ENCODE data around the gene LRRTM2.
"Not testable (repeated sequence)": the region's sequence is repeated elsewhere in the genome, so short reads cannot be mapped to it uniquely, and the experiment has no call there.

LRRTM2 gene

DNA sequence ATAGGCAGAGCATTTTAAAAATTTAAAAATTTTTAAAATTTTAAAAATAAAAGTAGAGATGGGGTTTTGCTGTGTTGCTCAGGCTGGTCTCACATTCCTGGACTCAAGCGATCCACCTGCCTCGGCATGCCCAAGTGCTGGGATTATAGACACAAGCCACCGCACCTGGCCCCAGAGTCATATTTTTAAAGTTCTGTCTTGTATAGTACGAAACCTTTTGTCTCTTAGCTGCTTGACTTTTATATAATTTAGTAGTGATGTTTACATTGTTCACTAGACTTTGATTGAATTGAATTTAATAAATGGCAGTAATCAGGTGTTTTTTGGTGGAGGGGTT is 31.0 kb downstream of the LRRTM2 start:
- H3K4me1 ChIP-seq (ENCODE audit: insufficient read depth, poor library complexity, severe bottlenecking) = peaks cover 58% of the 10 kb centered on the region
- peak; percentile 83 for DNase-seq (ENCODE audit: low spot score)
- H3K9me3 ChIP-seq (ENCODE audit: severe bottlenecking) = no peaks in the 10 kb centered on the region
- TF ChIP-seq CTCF (IDR thresholded peaks at IDR 0.05; ENCODE audit: poor library complexity, severe bottlenecking) = no peak
- ATAC-seq (ENCODE audit: low read depth) = peak; percentile 75
- no peak overlapping the region for H3K4me3 ChIP-seq (ENCODE audit: severe bottlenecking)
- H3K27ac ChIP-seq (ENCODE audit: poor library complexity, severe bottlenecking) = peak overlapping the region; percentile 97
- no peaks in the 10 kb centered on the region for H3K27me3 ChIP-seq (ENCODE audit: insufficient read depth, poor library complexity, severe bottlenecking)
- H3K36me3 ChIP-seq (ENCODE audit: low read depth) = peaks cover 20% of the 10 kb centered on the region

- no peaks in the 10 kb centered on the region for H3K9me3 ChIP-seq (ENCODE audit: severe bottlenecking)
- peaks cover 25% of the 10 kb centered on the region for H3K36me3 ChIP-seq (ENCODE audit: low read depth)
- H3K4me1 ChIP-seq (ENCODE audit: insufficient read depth, poor library complexity, severe bottlenecking) = peaks cover 53% of the 10 kb centered on the region
- H3K27ac ChIP-seq (ENCODE audit: poor library complexity, severe bottlenecking) = peak overlapping the region; percentile 97
- TF ChIP-seq CTCF (IDR thresholded peaks at IDR 0.05; ENCODE audit: poor library complexity, severe bottlenecking) = no peak
- H3K4me3 ChIP-seq (ENCODE audit: severe bottlenecking) = no peak overlapping the region
- ATAC-seq (ENCODE audit: low read depth) = peak; percentile 33
- H3K27me3 ChIP-seq (ENCODE audit: insufficient read depth, poor library complexity, severe bottlenecking) = no peaks in the 10 kb centered on the region
- DNase-seq (ENCODE audit: low spot score) = no peak
These were observed 31.6 kb downstream of the LRRTM2 start for GRCh38 chr5:138843316-138844124.

DNA sequence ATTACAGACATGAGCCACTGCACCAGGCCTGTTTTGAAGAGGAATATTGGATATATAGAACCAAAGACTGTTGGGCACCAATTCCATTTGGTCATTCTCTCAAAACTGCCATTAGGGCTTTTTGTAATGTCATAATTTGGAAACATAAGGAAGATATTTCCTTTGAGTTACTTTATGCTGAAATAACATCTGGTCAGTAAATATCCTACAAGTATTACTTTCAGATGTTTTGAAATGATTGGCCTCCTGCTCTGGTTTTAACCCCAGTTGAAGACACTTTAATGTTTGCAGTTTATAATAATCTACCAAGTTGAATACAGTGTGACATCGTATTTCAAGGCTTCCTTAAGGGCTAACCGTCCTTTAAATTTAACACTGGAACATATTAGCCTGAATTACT is 33.6 kb downstream of the LRRTM2 start:
- TF ChIP-seq CTCF (IDR thresholded peaks at IDR 0.05; ENCODE audit: poor library complexity, severe bottlenecking) = no peak
- ATAC-seq (ENCODE audit: low read depth) = no peak
- peaks cover 26% of the 10 kb centered on the region for H3K36me3 ChIP-seq (ENCODE audit: low read depth)

GRCh38 chr5:138840103-138840502 is 35.0 kb downstream of the LRRTM2 start:
- no peak overlapping the region for H3K27ac ChIP-seq (ENCODE audit: poor library complexity, severe bottlenecking)
- H3K36me3 ChIP-seq (ENCODE audit: low read depth) = peaks cover 19% of the 10 kb centered on the region
- no peak overlapping the region for H3K4me3 ChIP-seq (ENCODE audit: severe bottlenecking)
- peaks cover 30% of the 10 kb centered on the region for H3K4me1 ChIP-seq (ENCODE audit: insufficient read depth, poor library complexity, severe bottlenecking)
- no peak for TF ChIP-seq CTCF (IDR thresholded peaks at IDR 0.05; ENCODE audit: poor library complexity, severe bottlenecking)
- ATAC-seq (ENCODE audit: low read depth) (no peak), DNase-seq (ENCODE audit: low spot score) (no peak)
- no peaks in the 10 kb centered on the region for H3K27me3 ChIP-seq (ENCODE audit: insufficient read depth, poor library complexity, severe bottlenecking)
- H3K9me3 ChIP-seq (ENCODE audit: severe bottlenecking) = no peaks in the 10 kb centered on the region

More for the DNA sequence above, 33.6 kb downstream of the LRRTM2 start:
- Histone ChIP-seq H3K27me3 (ENCODE audit: insufficient read depth, poor library complexity, severe bottlenecking) (no peaks in the 10 kb centered on the region), H3K27ac (ENCODE audit: poor library complexity, severe bottlenecking) (peak overlapping the region; percentile 97), H3K4me1 (ENCODE audit: insufficient read depth, poor library complexity, severe bottlenecking) (peaks cover 45% of the 10 kb centered on the region), H3K4me3 (ENCODE audit: severe bottlenecking) (no peak overlapping the region), H3K9me3 (ENCODE audit: severe bottlenecking) (no peaks in the 10 kb centered on the region)
- DNase-seq (ENCODE audit: low spot score) = no peak

- DNase-seq (ENCODE audit: low spot score) (no peak), ATAC-seq (ENCODE audit: low read depth) (no peak)
- Histone ChIP-seq H3K9me3 (ENCODE audit: severe bottlenecking) (peaks cover 7% of the 10 kb centered on the region), H3K4me3 (ENCODE audit: severe bottlenecking) (no peak overlapping the region), H3K4me1 (ENCODE audit: insufficient read depth, poor library complexity, severe bottlenecking) (peaks cover under 1% of the 10 kb centered on the region), H3K36me3 (ENCODE audit: low read depth) (peaks cover 41% of the 10 kb centered on the region), H3K27ac (ENCODE audit: poor library complexity, severe bottlenecking) (no peak overlapping the region), H3K27me3 (ENCODE audit: insufficient read depth, poor library complexity, severe bottlenecking) (no peaks in the 10 kb centered on the region)
- no peak for TF ChIP-seq CTCF (IDR thresholded peaks at IDR 0.05; ENCODE audit: poor library complexity, severe bottlenecking)
These were observed 38.0 kb downstream of the LRRTM2 start for GRCh38 chr5:138837160-138837559.

- ATAC-seq (ENCODE audit: low read depth); DNase-seq (ENCODE audit: low spot score); H3K27me3 ChIP-seq (ENCODE audit: insufficient read depth, poor library complexity, severe bottlenecking); H3K4me3 ChIP-seq (ENCODE audit: severe bottlenecking); H3K4me1 ChIP-seq (ENCODE audit: insufficient read depth, poor library complexity, severe bottlenecking); H3K27ac ChIP-seq (ENCODE audit: poor library complexity, severe bottlenecking); H3K9me3 ChIP-seq (ENCODE audit: severe bottlenecking): not testable (repeated sequence)
- H3K36me3 ChIP-seq (ENCODE audit: low read depth) = peaks cover 48% of the 10 kb centered on the region
These were observed 40.3 kb downstream of the LRRTM2 start for GRCh38 chr5:138834853-138835252.

All from RWPE2 (cell line).